KMS-11 (cell line): ENCODE measurements around the gene TGM6.

ENCODE experiments used
- H2AFZ ChIP-seq: fragments of 200-600 bp; sonication (generic); 2 replicates; pipeline ENCODE4 v1.6.1; 2016; ENCODE audit warnings: antibody characterized with exemption, mixed run types, low read depth
- H3K27ac ChIP-seq: fragments of 200-600 bp; sonication (generic); 2 replicates; pipeline ENCODE4 v1.6.1; 2016; ENCODE audit warnings: mild to moderate bottlenecking, mixed run types
- H3K27me3 ChIP-seq: fragments of 200-600 bp; sonication (generic); 2 replicates; pipeline ENCODE4 v1.6.1; 2017; ENCODE audit warnings: mild to moderate bottlenecking, low read depth, mixed run types, moderate library complexity; ENCODE audit not compliant: insufficient read depth
- H3K36me3 ChIP-seq: fragments of 200-600 bp; sonication (generic); 2 replicates; pipeline ENCODE4 v1.6.1; 2017; ENCODE audit warnings: mild to moderate bottlenecking, mixed run types; ENCODE audit not compliant: insufficient read depth
- H3K4me1 ChIP-seq: fragments of 200-600 bp; sonication (generic); 2 replicates; pipeline ENCODE4 v1.6.1; 2016; ENCODE audit warnings: mild to moderate bottlenecking, low read depth, mixed run types; ENCODE audit not compliant: poor library complexity, severe bottlenecking
- H3K4me2 ChIP-seq: fragments of 200-600 bp; sonication (generic); 2 replicates; pipeline ENCODE4 v1.7.0; 2016; ENCODE audit warnings: mild to moderate bottlenecking, mixed run types
- H3K4me3 ChIP-seq: fragments of 200-600 bp; sonication (generic); IDR thresholded peaks from 2 replicates; pipeline ENCODE4 v1.6.1; 2017; ENCODE audit warnings: low read depth, low read length, mixed read lengths; ENCODE audit not compliant: insufficient read depth
- H3K79me2 ChIP-seq: fragments of 200-600 bp; sonication (generic); 2 replicates; pipeline ENCODE4 v1.6.1; 2016; ENCODE audit warnings: low read depth, mixed run types; ENCODE audit not compliant: insufficient read depth
- H3K9ac ChIP-seq: fragments of 200-600 bp; sonication (generic); 2 replicates; pipeline ENCODE4 v1.6.1; 2016; ENCODE audit warnings: mild to moderate bottlenecking, mixed run types
- H4K20me1 ChIP-seq: fragments of 200-600 bp; sonication (generic); 2 replicates; pipeline ENCODE4 v1.6.1; 2016; ENCODE audit warnings: mild to moderate bottlenecking, mixed run types; ENCODE audit not compliant: insufficient read depth
- CTCF ChIP-seq: fragments of 200-600 bp; sonication (generic); conservative IDR thresholded peaks from 2 replicates; pipeline ENCODE4 v1.6.1; 2017; ENCODE audit warnings: low read depth, mild to moderate bottlenecking, antibody characterized with exemption, low read length, moderate library complexity, mixed read lengths

Gene TGM6

GRCh38 chr20:2353231-2353630, 27.5 kb upstream of the TGM6 start:
- TF ChIP-seq CTCF, result no peak
- H3K4me1 ChIP-seq, result no peaks in the 10 kb centered on the region
- H2AFZ ChIP-seq, result no peak overlapping the region
- no peaks in the 10 kb centered on the region for H4K20me1 ChIP-seq
- H3K79me2 ChIP-seq, result no peaks in the 10 kb centered on the region
- H3K4me2 ChIP-seq, result no peak overlapping the region
- no peak overlapping the region for H3K9ac ChIP-seq
- H3K36me3 ChIP-seq, result no peaks in the 10 kb centered on the region
- no peaks in the 10 kb centered on the region for H3K27me3 ChIP-seq
- H3K4me3 ChIP-seq, result no peak overlapping the region
- no peak overlapping the region for H3K27ac ChIP-seq

DNA sequence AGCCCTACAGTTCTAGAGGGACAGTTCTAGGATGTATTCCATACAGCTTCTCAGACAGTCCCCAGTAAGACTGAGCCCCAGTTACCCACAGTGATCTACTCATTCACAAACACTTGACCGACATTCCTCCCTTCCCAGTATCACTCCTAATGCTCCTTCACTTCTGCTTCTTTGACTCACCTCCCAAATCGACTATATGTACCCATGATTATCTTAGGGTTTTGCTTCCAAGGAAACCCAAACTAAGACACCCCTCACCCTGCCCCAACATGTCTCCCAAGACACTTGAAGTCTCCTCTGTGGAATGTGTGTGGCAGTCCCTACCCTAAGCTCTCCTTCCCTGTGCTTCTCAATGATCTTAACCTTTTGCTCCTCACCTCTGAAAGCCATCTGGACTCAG, 23.6 kb upstream of the TGM6 start:
- Histone ChIP-seq H3K27ac (no peak overlapping the region), H3K27me3 (no peaks in the 10 kb centered on the region), H3K36me3 (no peaks in the 10 kb centered on the region), H2AFZ (no peak overlapping the region), H4K20me1 (no peaks in the 10 kb centered on the region), H3K9ac (no peak overlapping the region), H3K4me3 (no peak overlapping the region), H3K4me2 (no peak overlapping the region), H3K79me2 (no peaks in the 10 kb centered on the region), H3K4me1 (no peaks in the 10 kb centered on the region)
- TF ChIP-seq CTCF, result no peak

GRCh38 chr20:2358006-2358405, 22.7 kb upstream of the TGM6 start:
- Histone ChIP-seq H3K79me2 (no peaks in the 10 kb centered on the region), H3K27me3 (no peaks in the 10 kb centered on the region), H2AFZ (no peak overlapping the region), H3K4me2 (no peak overlapping the region), H4K20me1 (no peaks in the 10 kb centered on the region), H3K9ac (no peak overlapping the region), H3K27ac (no peak overlapping the region), H3K36me3 (no peaks in the 10 kb centered on the region), H3K4me3 (no peak overlapping the region), H3K4me1 (no peaks in the 10 kb centered on the region)
- TF ChIP-seq CTCF, result no peak

- Histone ChIP-seq H2AFZ (no peak overlapping the region), H3K4me2 (no peak overlapping the region), H3K27ac (no peak overlapping the region), H3K4me3 (no peak overlapping the region), H3K79me2 (no peaks in the 10 kb centered on the region), H3K27me3 (no peaks in the 10 kb centered on the region), H3K36me3 (no peaks in the 10 kb centered on the region), H3K4me1 (no peaks in the 10 kb centered on the region), H4K20me1 (no peaks in the 10 kb centered on the region), H3K9ac (no peak overlapping the region)
- no peak for TF ChIP-seq CTCF
Measured at GRCh38 chr20:2361035-2361593, 19.6 kb upstream of the TGM6 start.

DNA sequence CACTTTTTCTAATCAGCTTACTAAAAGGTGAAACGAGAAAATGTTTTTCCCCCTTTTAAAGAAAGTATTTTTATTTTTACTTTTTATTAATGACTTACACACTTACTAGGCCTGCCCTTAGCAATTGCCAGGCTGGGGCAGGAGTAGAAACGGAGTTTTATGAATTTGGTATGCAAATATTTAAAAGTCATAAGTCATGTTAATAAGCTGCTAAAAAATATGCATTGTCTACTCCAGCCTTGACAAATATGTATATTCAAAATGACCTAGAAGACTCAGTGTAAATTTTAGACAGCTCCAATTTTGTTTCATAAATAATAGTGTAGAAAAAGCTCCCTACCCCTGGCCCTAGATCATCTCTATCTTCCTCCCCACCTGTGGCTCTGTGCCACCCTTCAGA, 17.5 kb upstream of the TGM6 start:
- no peak overlapping the region for H2AFZ ChIP-seq
- H3K27me3 ChIP-seq, result no peaks in the 10 kb centered on the region
- TF ChIP-seq CTCF, result no peak
- no peaks in the 10 kb centered on the region for H3K36me3 ChIP-seq
- no peak overlapping the region for H3K9ac ChIP-seq
- H3K4me1 ChIP-seq, result no peaks in the 10 kb centered on the region
- H3K79me2 ChIP-seq, result no peaks in the 10 kb centered on the region
- H4K20me1 ChIP-seq, result no peaks in the 10 kb centered on the region
- no peak overlapping the region for H3K27ac ChIP-seq
- no peak overlapping the region for H3K4me2 ChIP-seq
- no peak overlapping the region for H3K4me3 ChIP-seq
